MM.1S (cell line): ENCODE results near the gene PPM1F.
"Not testable (repeated sequence)": the region's sequence is repeated elsewhere in the genome, so short reads cannot be mapped to it uniquely, and the experiment has no call there.

Source experiments
- DNase-seq: peaks from one replicate; pipeline ENCODE4 v3.0.0-alpha.2; 2015
- H2AFZ ChIP-seq: fragments of 300-600 bp; sonication (generic); 2 replicates; pipeline ENCODE4 v1.6.0; 2016; ENCODE audit warnings: antibody characterized with exemption, low read length
- H3F3A ChIP-seq: fragments of 300-600 bp; sonication (generic); 2 replicates; pipeline ENCODE4 v1.6.1; 2016; ENCODE audit warnings: mild to moderate bottlenecking, antibody characterized with exemption, low read length, moderate library complexity, mixed read lengths; ENCODE audit not compliant: insufficient read depth
- H3K27ac ChIP-seq: fragments of 300-600 bp; sonication (generic); 2 replicates; pipeline ENCODE4 v1.5.1; 2016; ENCODE audit warnings: mild to moderate bottlenecking, low read length
- H3K27me3 ChIP-seq: fragments of 300-600 bp; sonication (generic); replicated peaks from 2 replicates; pipeline ENCODE4 v1.6.0; 2016; ENCODE audit warnings: low read length; ENCODE audit not compliant: insufficient read depth
- H3K36me3 ChIP-seq: fragments of 300-600 bp; sonication (generic); replicated peaks from 2 replicates; pipeline ENCODE4 v1.6.1; 2016; ENCODE audit warnings: mild to moderate bottlenecking, low read length, mixed read lengths; ENCODE audit not compliant: insufficient read depth
- H3K4me1 ChIP-seq: fragments of 300-600 bp; sonication (generic); 2 replicates; pipeline ENCODE4 v1.6.1; 2016; ENCODE audit warnings: low read length, mixed read lengths
- H3K4me2 ChIP-seq: fragments of 300-600 bp; sonication (generic); 2 replicates; pipeline ENCODE4 v1.6.0; 2016; ENCODE audit warnings: low read depth, low read length
- H3K4me3 ChIP-seq: fragments of 300-600 bp; sonication (generic); 2 replicates; pipeline ENCODE4 v1.5.1; 2016; ENCODE audit warnings: low read length, mixed read lengths
- H3K79me2 ChIP-seq: fragments of 300-600 bp; sonication (generic); 2 replicates; pipeline ENCODE4 v1.6.1; 2016; ENCODE audit warnings: mixed run types, low read length, mixed read lengths
- H3K9ac ChIP-seq: fragments of 300-600 bp; sonication (generic); 2 replicates; pipeline ENCODE4 v1.6.1; 2016; ENCODE audit warnings: low read length, mixed read lengths
- H3K9me2 ChIP-seq: fragments of 300-600 bp; sonication (generic); replicated peaks from 2 replicates; pipeline ENCODE4 v1.6.1; 2016; ENCODE audit warnings: mild to moderate bottlenecking, low read length, mixed read lengths; ENCODE audit not compliant: insufficient read depth
- H3K9me3 ChIP-seq: fragments of 300-600 bp; sonication (generic); replicated peaks from 2 replicates; pipeline ENCODE4 v1.6.1; 2016; ENCODE audit warnings: mild to moderate bottlenecking, low read length, mixed read lengths; ENCODE audit not compliant: insufficient read depth
- H4K20me1 ChIP-seq: fragments of 300-600 bp; sonication (generic); 2 replicates; pipeline ENCODE4 v1.6.1; 2016; ENCODE audit warnings: mild to moderate bottlenecking, low read length, moderate library complexity, mixed read lengths; ENCODE audit not compliant: insufficient read depth
- CTCF ChIP-seq: fragments of 300-600 bp; sonication (generic); IDR thresholded peaks from 2 replicates; pipeline ENCODE4 v1.5.1; 2016; ENCODE audit warnings: antibody characterized with exemption, low read length, mixed read lengths
- EZH2 ChIP-seq: fragments of 300-600 bp; sonication (generic); optimal IDR thresholded peaks from 2 replicates; pipeline ENCODE3; 2017; ENCODE audit warnings: low read depth, mild to moderate bottlenecking, antibody characterized with exemption, low read length, mixed read lengths
- EZH2phosphoT487 ChIP-seq: fragments of 300-600 bp; sonication (generic); IDR thresholded peaks from 2 replicates; pipeline ENCODE4 v1.6.1; 2018; ENCODE audit warnings: antibody characterized with exemption, low read length

The PPM1F gene

GRCh38 chr22:21909871-21910270 is 42.8 kb downstream of the PPM1F start:
- H3K36me3 ChIP-seq: no peaks in the 10 kb centered on the region
- no peak overlapping the region for H3K9ac ChIP-seq
- H3K27me3 ChIP-seq: no peaks in the 10 kb centered on the region
- H3F3A ChIP-seq: no peaks in the 10 kb centered on the region
- no peaks in the 10 kb centered on the region for H3K79me2 ChIP-seq
- H3K27ac ChIP-seq: no peak overlapping the region
- H3K4me3 ChIP-seq: no peak overlapping the region
- no peak for TF ChIP-seq EZH2
- no peak for TF ChIP-seq EZH2phosphoT487
- TF ChIP-seq CTCF: no peak
- DNase-seq: no peak
- H3K9me2 ChIP-seq: no peaks in the 10 kb centered on the region
- H4K20me1 ChIP-seq: no peaks in the 10 kb centered on the region
- H3K4me1 ChIP-seq: no peaks in the 10 kb centered on the region
- H3K4me2 ChIP-seq: no peak overlapping the region
- H3K9me3 ChIP-seq: no peaks in the 10 kb centered on the region
- no peak overlapping the region for H2AFZ ChIP-seq

GRCh38 chr22:21907638-21908522 is 44.8 kb downstream of the PPM1F start:
- Histone ChIP-seq H2AFZ (no peak overlapping the region), H3K4me3 (no peak overlapping the region), H3K9me2 (no peaks in the 10 kb centered on the region), H3K4me1 (no peaks in the 10 kb centered on the region), H4K20me1 (no peaks in the 10 kb centered on the region), H3K9ac (no peak overlapping the region), H3K36me3 (no peaks in the 10 kb centered on the region), H3K9me3 (no peaks in the 10 kb centered on the region), H3K27me3 (no peaks in the 10 kb centered on the region), H3K27ac (no peak overlapping the region), H3K4me2 (no peak overlapping the region), H3F3A (no peaks in the 10 kb centered on the region), H3K79me2 (no peaks in the 10 kb centered on the region)
- no peak for DNase-seq
- no peak for TF ChIP-seq CTCF
- no peak for TF ChIP-seq EZH2
- TF ChIP-seq EZH2phosphoT487: no peak

- H3F3A ChIP-seq, H2AFZ ChIP-seq, H3K9me3 ChIP-seq, H3K36me3 ChIP-seq, H3K4me2 ChIP-seq, H3K27ac ChIP-seq, DNase-seq, H3K27me3 ChIP-seq, H4K20me1 ChIP-seq, H3K4me1 ChIP-seq, H3K4me3 ChIP-seq, H3K9me2 ChIP-seq, H3K79me2 ChIP-seq, H3K9ac ChIP-seq: not testable (repeated sequence)
Observed at GRCh38 chr22:21905234-21905633, 47.4 kb downstream of the PPM1F start.

- no peak overlapping the region for H3K4me2 ChIP-seq
- H3K36me3 ChIP-seq: no peaks in the 10 kb centered on the region
- no peaks in the 10 kb centered on the region for H3K9me2 ChIP-seq
- H3K79me2 ChIP-seq: no peaks in the 10 kb centered on the region
- DNase-seq: no peak
- TF ChIP-seq CTCF (no peak), EZH2phosphoT487 (no peak), EZH2 (no peak)
- no peaks in the 10 kb centered on the region for H4K20me1 ChIP-seq
- no peaks in the 10 kb centered on the region for H3F3A ChIP-seq
- no peak overlapping the region for H3K27ac ChIP-seq
- H3K9ac ChIP-seq: no peak overlapping the region
- no peaks in the 10 kb centered on the region for H3K27me3 ChIP-seq
- no peak overlapping the region for H2AFZ ChIP-seq
- no peaks in the 10 kb centered on the region for H3K9me3 ChIP-seq
- H3K4me3 ChIP-seq: no peak overlapping the region
- H3K4me1 ChIP-seq: no peaks in the 10 kb centered on the region
Observed at GRCh38 chr22:21904250-21904789, 48.3 kb downstream of the PPM1F start.
